Neural crest cell (in vitro differentiated cells): Measurements from ENCODE around the gene PCNT. TPM values are rescaled to one million over a fixed set of nuclear protein-coding genes. Genes with fewer than 3 reads are reported as not detected.
A peak's percentile ranks its signal among the peaks of the same experiment; 100 is the strongest.

Source experiments
- DNase-seq: peaks from one replicate; pipeline ENCODE4 v3.0.0; 2021; ENCODE audit warnings: low read depth, mixed read lengths, low spot score
- H3K27ac Mint-ChIP-seq: one replicate; pipeline ENCODE4 v1.8.0; 2021; ENCODE audit warnings: mild to moderate bottlenecking, mixed read lengths; ENCODE audit not compliant: unreplicated experiment
- H3K27me3 Mint-ChIP-seq: 2 replicates; pipeline ENCODE4 v1.8.0; 2021; ENCODE audit warnings: low read depth, mild to moderate bottlenecking, mixed read lengths
- H3K36me3 Mint-ChIP-seq: 2 replicates; pipeline ENCODE4 v1.8.0; 2021; ENCODE audit warnings: low read depth, mild to moderate bottlenecking, mixed read lengths
- H3K4me1 Mint-ChIP-seq: 2 replicates; pipeline ENCODE4 v1.8.0; 2021; ENCODE audit warnings: mixed read lengths
- H3K4me3 Mint-ChIP-seq: one replicate; pipeline ENCODE4 v1.8.0; 2021; ENCODE audit warnings: mild to moderate bottlenecking, mixed read lengths
- H3K9me3 Mint-ChIP-seq: 2 replicates; pipeline ENCODE4 v1.8.0; 2021; ENCODE audit warnings: mixed read lengths
- CTCF ChIP-seq: fragments of 200-600 bp; sonication (generic); conservative IDR thresholded peaks from 2 replicates; pipeline ENCODE4 v1.5.0; 2021; ENCODE audit warnings: antibody characterized with exemption, mild to moderate bottlenecking
- total RNA-seq: library from RNA; stranded (reverse); gene quantifications from 2 replicates; pipeline ENCODE4 v1.2.1, GENCODE V29; 2021

PCNT gene
- total RNA-seq, 1 donor from 2014 or later, result 60.4 TPM

GRCh38 chr21:46357335-46357604 is 33.3 kb downstream of the PCNT start:
- H3K4me3 Mint-ChIP-seq, result no peak overlapping the region
- H3K27ac Mint-ChIP-seq, result peak overlapping the region; percentile 45
- no peaks in the 10 kb centered on the region for H3K4me1 Mint-ChIP-seq
- no peak for TF ChIP-seq CTCF
- H3K27me3 Mint-ChIP-seq, result no peaks in the 10 kb centered on the region
- no peak for DNase-seq
- H3K9me3 Mint-ChIP-seq, result no peaks in the 10 kb centered on the region
- H3K36me3 Mint-ChIP-seq, result peaks cover 18% of the 10 kb centered on the region

DNA sequence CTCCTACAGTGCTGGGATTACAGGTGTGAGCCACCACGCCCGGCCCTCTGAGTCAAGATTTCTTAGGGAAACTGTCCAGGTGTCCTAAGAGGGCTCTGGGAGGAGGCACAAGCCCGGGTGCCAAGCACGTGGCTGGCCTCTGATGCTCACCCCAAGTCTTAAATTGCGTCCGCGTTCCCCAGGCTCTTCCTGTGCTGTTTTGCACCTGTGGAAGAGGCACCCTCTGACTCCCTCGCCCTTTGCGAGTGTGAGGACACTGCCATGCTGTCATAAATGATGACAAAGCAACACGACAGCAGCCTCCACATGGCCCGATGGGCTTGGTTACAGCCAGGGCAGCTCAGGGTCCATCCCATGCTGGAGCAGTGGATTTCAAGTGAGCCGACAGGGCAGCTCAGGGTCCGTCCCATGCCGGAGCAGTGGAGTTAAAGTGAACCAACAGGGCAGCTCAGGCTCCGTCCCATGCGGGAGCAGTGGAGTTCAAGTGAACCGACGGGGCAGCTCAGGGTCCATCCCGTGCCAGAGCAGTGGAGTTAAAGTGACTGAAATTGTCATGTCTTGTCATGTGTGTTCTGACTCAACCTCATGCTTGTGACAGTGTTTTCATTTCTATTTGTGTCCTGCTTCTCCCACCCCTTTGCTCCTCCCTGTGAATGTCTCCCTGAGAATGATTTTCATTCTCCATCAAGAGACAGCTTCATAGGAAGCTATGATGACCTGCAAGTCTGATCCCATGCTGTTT is 33.9 kb downstream of the PCNT start:
- Mint-ChIP-seq H3K4me3 (no peak overlapping the region), H3K4me1 (no peaks in the 10 kb centered on the region), H3K27ac (peak overlapping the region; percentile 45), H3K27me3 (no peaks in the 10 kb centered on the region), H3K9me3 (no peaks in the 10 kb centered on the region), H3K36me3 (peaks cover 18% of the 10 kb centered on the region)
- no peak for DNase-seq
- TF ChIP-seq CTCF, result no peak

GRCh38 chr21:46361176-46361575 is 37.2 kb downstream of the PCNT start:
- TF ChIP-seq CTCF, result no peak
- H3K36me3 Mint-ChIP-seq, result peaks cover 25% of the 10 kb centered on the region
- no peaks in the 10 kb centered on the region for H3K4me1 Mint-ChIP-seq
- no peak overlapping the region for H3K27ac Mint-ChIP-seq
- DNase-seq, result no peak
- H3K4me3 Mint-ChIP-seq, result no peak overlapping the region
- no peaks in the 10 kb centered on the region for H3K9me3 Mint-ChIP-seq
- H3K27me3 Mint-ChIP-seq, result no peaks in the 10 kb centered on the region

DNA sequence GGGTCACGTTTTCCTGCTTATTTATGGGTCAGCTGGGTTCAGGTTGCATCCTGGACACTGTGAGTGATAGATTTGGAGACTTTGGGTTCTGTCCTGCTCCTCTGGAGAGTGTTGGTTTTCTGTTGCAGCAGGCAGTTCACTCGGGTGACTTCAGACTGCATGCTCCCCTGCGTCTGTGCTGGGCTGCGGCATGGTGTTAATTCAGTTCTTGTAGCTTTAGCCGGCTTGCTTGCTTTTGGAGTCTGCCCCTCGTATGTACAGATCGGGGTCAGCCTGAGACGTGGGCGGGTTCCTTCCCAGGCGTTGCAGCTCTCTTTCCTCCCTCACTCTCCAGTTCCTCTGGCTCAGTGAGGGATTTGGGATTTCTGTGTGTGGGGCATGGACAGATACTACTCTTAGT is 38.0 kb downstream of the PCNT start:
- no peak for DNase-seq
- no peak for TF ChIP-seq CTCF
- H3K27ac Mint-ChIP-seq, result no peak overlapping the region
- no peak overlapping the region for H3K4me3 Mint-ChIP-seq
- H3K36me3 Mint-ChIP-seq, result peaks cover 25% of the 10 kb centered on the region
- no peaks in the 10 kb centered on the region for H3K4me1 Mint-ChIP-seq
- no peaks in the 10 kb centered on the region for H3K9me3 Mint-ChIP-seq
- H3K27me3 Mint-ChIP-seq, result no peaks in the 10 kb centered on the region

GRCh38 chr21:46362946-46363345 is 39.0 kb downstream of the PCNT start:
- DNase-seq, result no peak
- no peak overlapping the region for H3K4me3 Mint-ChIP-seq
- peak overlapping the region; percentile 62 for H3K27ac Mint-ChIP-seq
- no peaks in the 10 kb centered on the region for H3K27me3 Mint-ChIP-seq
- peaks cover 23% of the 10 kb centered on the region for H3K36me3 Mint-ChIP-seq
- TF ChIP-seq CTCF, result no peak
- no peaks in the 10 kb centered on the region for H3K4me1 Mint-ChIP-seq
- no peaks in the 10 kb centered on the region for H3K9me3 Mint-ChIP-seq
